Neural cell (in vitro differentiated cells): ENCODE data around the gene IGF1R.

Source experiments
- EP300 ChIP-seq: fragments of 450-650 bp; conservative IDR thresholded peaks from 2 replicates; pipeline ENCODE4 v1.6.1; 2014; ENCODE audit warnings: antibody characterized with exemption, mild to moderate bottlenecking, moderate library complexity; ENCODE audit not compliant: poor library complexity, severe bottlenecking
- EZH2 ChIP-seq: fragments of 200-600, 300-800 bp; shearing (Covaris generic), sonication (generic); IDR thresholded peaks from 2 replicates; pipeline ENCODE4 v1.6.1; 2014; ENCODE audit warnings: antibody characterized with exemption, low read length, borderline replicate concordance, mild to moderate bottlenecking; ENCODE audit not compliant: insufficient read depth, poor library complexity, severe bottlenecking
- POLR2AphosphoS5 ChIP-seq: IDR thresholded peaks from 2 replicates; pipeline ENCODE4 v1.6.1; 2012
- TF ChIP-seq, protein P1 (sequence below): fragments of 450-650 bp; IDR thresholded peaks from 2 replicates; pipeline ENCODE4 v1.5.1; 2014; ENCODE audit warnings: antibody characterized with exemption, mild to moderate bottlenecking, moderate library complexity; ENCODE audit not compliant: poor library complexity, severe bottlenecking

DNA sequence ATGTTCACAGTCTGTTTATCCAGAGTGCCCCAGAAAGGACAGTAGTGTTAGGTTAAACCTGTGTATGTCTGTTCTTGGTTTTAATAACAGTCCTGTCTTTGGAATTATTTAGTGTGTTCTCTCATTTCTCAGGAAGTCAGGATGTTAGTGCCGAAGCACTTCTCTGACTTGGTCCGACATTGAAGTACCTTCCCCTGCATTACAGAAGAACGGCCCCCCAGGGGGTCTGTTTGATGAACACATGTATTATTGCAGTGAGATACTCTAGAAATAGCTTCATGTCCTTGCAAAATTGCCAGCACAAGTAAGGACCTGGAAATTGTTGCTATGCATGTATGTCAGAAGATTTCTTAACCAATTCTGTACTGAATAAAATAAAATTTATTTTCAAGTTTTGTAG, 110.9 kb downstream of the IGF1R start:
- TF ChIP-seq POLR2AphosphoS5 (peak; percentile 48), EZH2 (no peak), EP300 (no peak)
- TF ChIP-seq, protein P1, sequence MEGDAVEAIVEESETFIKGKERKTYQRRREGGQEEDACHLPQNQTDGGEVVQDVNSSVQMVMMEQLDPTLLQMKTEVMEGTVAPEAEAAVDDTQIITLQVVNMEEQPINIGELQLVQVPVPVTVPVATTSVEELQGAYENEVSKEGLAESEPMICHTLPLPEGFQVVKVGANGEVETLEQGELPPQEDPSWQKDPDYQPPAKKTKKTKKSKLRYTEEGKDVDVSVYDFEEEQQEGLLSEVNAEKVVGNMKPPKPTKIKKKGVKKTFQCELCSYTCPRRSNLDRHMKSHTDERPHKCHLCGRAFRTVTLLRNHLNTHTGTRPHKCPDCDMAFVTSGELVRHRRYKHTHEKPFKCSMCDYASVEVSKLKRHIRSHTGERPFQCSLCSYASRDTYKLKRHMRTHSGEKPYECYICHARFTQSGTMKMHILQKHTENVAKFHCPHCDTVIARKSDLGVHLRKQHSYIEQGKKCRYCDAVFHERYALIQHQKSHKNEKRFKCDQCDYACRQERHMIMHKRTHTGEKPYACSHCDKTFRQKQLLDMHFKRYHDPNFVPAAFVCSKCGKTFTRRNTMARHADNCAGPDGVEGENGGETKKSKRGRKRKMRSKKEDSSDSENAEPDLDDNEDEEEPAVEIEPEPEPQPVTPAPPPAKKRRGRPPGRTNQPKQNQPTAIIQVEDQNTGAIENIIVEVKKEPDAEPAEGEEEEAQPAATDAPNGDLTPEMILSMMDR = no peak
